ENCODE data around the gene SLC25A26. TPM values are rescaled to one million over a fixed set of nuclear protein-coding genes. Genes with fewer than 3 reads are reported as not detected.

SLC25A26 gene
- total RNA-seq, 4 donors from 2014 or later: 20.1 to 44.4 (median 23.2) TPM

- Histone ChIP-seq H3K36me3 (peaks cover 0 to 57% (median 2%) of the 10 kb centered on the region in 3 donors), H3K27me3 (no peaks in the 10 kb centered on the region)
- TF ChIP-seq EP300 (IDR thresholded peaks at IDR 0.05) (no peak), POLR2A (IDR thresholded peaks at IDR 0.05) (no peak)
- TF ChIP-seq, protein P1, sequence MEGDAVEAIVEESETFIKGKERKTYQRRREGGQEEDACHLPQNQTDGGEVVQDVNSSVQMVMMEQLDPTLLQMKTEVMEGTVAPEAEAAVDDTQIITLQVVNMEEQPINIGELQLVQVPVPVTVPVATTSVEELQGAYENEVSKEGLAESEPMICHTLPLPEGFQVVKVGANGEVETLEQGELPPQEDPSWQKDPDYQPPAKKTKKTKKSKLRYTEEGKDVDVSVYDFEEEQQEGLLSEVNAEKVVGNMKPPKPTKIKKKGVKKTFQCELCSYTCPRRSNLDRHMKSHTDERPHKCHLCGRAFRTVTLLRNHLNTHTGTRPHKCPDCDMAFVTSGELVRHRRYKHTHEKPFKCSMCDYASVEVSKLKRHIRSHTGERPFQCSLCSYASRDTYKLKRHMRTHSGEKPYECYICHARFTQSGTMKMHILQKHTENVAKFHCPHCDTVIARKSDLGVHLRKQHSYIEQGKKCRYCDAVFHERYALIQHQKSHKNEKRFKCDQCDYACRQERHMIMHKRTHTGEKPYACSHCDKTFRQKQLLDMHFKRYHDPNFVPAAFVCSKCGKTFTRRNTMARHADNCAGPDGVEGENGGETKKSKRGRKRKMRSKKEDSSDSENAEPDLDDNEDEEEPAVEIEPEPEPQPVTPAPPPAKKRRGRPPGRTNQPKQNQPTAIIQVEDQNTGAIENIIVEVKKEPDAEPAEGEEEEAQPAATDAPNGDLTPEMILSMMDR (IDR thresholded peaks at IDR 0.05): no peak
These were observed 169.2 kb downstream of the SLC25A26 start for GRCh38 chr3:66390013-66390412.

GRCh38 chr3:66392512-66392911 lies 171.7 kb downstream of the SLC25A26 start:
- Histone ChIP-seq H3K4me3 (no peak overlapping the region), H3K36me3 (peaks cover 0 to 60% (median 0%) of the 10 kb centered on the region in 3 donors), H3K27ac (peak overlapping the region in 1 of 4 donors; percentile 66), H3K27me3 (no peaks in the 10 kb centered on the region), H3K9me3 (peaks cover 0 to 4% (median 0%) of the 10 kb centered on the region in 4 donors), H3K4me1 (peaks cover 0 to 47% (median 4%) of the 10 kb centered on the region in 4 donors)
- DNase-seq (ENCODE audit: low spot score in 2 of 2): no peak
- no peak for TF ChIP-seq POLR2A (IDR thresholded peaks at IDR 0.05)
- no peak for TF ChIP-seq EP300 (IDR thresholded peaks at IDR 0.05)
- TF ChIP-seq, protein P1 (IDR thresholded peaks at IDR 0.05): no peak
- WGBS, 2 donors: 73 to 92% methylated on average over 3 of the region's 3 CpGs

More at GRCh38 chr3:66390013-66390412, 169.2 kb downstream of the SLC25A26 start:
- H3K27ac ChIP-seq: no peak overlapping the region
- H3K4me3 ChIP-seq: no peak overlapping the region
- H3K9me3 ChIP-seq: peaks cover 0 to 4% (median 0%) of the 10 kb centered on the region in 4 donors
- peaks cover 0 to 33% (median 9%) of the 10 kb centered on the region in 4 donors for H3K4me1 ChIP-seq
- no peak for DNase-seq (ENCODE audit: low spot score in 2 of 2)

DNA sequence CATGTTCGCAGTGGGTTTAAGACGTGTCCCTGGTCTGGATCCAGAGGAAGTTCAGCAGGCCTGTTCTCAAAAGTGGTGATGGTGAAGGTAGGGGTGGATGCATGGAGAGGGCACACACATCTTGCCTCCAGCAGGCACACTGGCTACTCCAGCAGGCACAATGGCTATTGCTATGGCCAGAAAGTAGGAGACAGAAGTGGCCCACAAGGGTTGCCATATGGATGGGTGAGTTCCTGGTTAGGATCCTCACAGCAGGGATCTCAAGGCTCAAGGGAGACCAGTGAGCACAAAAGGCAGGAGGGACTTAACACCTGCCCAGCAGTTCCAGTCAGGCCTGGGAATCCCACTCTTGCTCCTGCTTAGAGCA lies 172.1 kb downstream of the SLC25A26 start:
- peak overlapping the region in 3 of 4 donors; percentile 45 to 66 (median 59) for H3K27ac ChIP-seq
- no peak for DNase-seq (ENCODE audit: low spot score in 2 of 2)
- peaks cover 0 to 51% (median 4%) of the 10 kb centered on the region in 4 donors for H3K4me1 ChIP-seq
- H3K36me3 ChIP-seq: peaks cover 0 to 62% (median 0%) of the 10 kb centered on the region in 3 donors
- H3K4me3 ChIP-seq: no peak overlapping the region
- TF ChIP-seq POLR2A (IDR thresholded peaks at IDR 0.05) (no peak), EP300 (IDR thresholded peaks at IDR 0.05) (no peak)
- TF ChIP-seq, protein P1 (IDR thresholded peaks at IDR 0.05): no peak
- peaks cover 0 to 4% (median 0%) of the 10 kb centered on the region in 4 donors for H3K9me3 ChIP-seq
- WGBS, 2 donors: 86 to 87% methylated on average over 2 of the region's 2 CpGs
- no peaks in the 10 kb centered on the region for H3K27me3 ChIP-seq

DNA sequence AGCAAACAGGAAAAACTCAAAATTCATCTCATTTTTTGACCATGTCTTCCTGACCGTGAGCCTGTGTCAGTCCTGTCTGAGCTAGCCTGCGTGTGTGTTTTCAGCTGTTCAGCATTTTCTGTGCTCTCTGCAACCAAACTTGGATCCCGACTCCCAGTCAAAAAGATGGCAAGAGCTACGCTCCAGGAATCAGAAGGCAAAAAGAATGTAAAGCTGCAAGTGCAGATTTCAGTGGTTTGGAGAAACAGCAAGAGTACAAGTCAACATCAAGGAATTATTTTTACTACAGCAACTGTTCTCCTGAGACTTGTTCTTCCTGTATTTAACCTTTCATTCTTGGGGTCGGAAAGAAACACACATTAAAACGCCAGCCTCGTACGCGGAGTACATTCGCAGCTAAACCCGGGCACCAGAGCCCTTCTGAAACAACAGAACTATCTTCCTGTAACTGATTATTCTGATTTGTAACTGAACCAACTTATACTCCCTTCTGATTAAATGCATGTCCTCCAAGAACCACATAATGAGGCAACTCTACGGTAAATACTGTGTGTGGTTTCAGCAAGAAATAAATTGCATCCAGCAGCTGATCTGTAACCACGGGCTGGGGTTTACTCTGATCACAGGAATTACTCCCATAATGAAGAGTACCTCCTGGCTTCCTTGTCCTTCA lies 172.7 kb downstream of the SLC25A26 start:
- 46 to 48% methylated on average over 13 of the region's 13 CpGs for WGBS, 2 donors
- Histone ChIP-seq H3K9me3 (no peaks in the 10 kb centered on the region), H3K4me1 (peaks cover 0 to 56% (median 4%) of the 10 kb centered on the region in 4 donors), H3K4me3 (no peak overlapping the region), H3K27ac (peak overlapping the region in 3 of 4 donors; percentile 45 to 66 (median 59)), H3K36me3 (peaks cover 0 to 63% (median 0%) of the 10 kb centered on the region in 3 donors), H3K27me3 (no peaks in the 10 kb centered on the region)
- DNase-seq (ENCODE audit: low spot score in 2 of 2): no peak
- TF ChIP-seq EP300 (IDR thresholded peaks at IDR 0.05) (peak in 1 of 2 donors; percentile 40), POLR2A (IDR thresholded peaks at IDR 0.05) (no peak)
- TF ChIP-seq, protein P1 (IDR thresholded peaks at IDR 0.05): no peak

DNA sequence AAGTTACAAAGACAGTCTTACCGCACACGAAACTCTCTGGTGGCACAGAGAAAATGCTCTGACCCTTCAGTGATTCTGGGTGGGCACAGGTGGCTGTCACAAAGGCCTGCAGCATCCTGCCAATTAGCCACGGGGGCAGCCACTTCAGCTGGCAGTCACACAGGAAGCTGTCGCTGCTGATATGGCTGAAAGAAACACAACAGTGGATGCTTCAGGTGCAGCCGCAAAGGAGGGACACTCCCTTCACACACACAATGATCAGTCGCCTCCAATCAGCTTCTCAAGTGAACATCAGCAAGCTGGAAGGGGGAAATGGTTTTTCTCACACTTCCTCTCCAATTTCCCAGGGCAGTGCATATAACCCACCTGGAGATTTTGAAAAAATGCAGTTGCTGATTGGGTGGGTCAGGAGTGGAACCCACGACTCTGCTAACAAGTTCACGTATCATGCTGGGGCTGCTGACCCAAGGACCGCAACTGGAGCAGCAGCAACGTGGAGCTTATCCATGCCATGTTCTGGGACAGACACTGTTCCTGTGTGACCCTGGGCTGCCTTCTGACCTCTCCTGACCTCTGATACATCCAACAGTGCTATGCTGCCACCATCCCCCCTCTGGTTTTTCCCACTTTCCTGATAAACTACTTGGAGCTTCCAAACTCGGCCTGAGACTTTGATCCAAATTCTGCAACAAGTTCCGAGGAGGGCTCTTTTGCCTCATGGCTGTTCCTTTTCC lies 173.4 kb downstream of the SLC25A26 start:
- Histone ChIP-seq H3K27ac (peak overlapping the region in 3 of 4 donors; percentile 45 to 66 (median 59)), H3K4me1 (peaks cover 0 to 60% (median 4%) of the 10 kb centered on the region in 4 donors), H3K4me3 (no peak overlapping the region), H3K27me3 (no peaks in the 10 kb centered on the region), H3K9me3 (no peaks in the 10 kb centered on the region), H3K36me3 (peaks cover 0 to 63% (median 0%) of the 10 kb centered on the region in 3 donors)
- DNase-seq (ENCODE audit: low spot score in 2 of 2): no peak
- TF ChIP-seq EP300 (IDR thresholded peaks at IDR 0.05) (no peak), POLR2A (IDR thresholded peaks at IDR 0.05) (no peak)
- TF ChIP-seq, protein P1 (IDR thresholded peaks at IDR 0.05): no peak
- WGBS, 2 donors: 51 to 66% methylated on average over 11 to 12 of the region's 12 CpGs

All from tibial nerve (tissue), 4 donors.